HG03575 (cell line): ENCODE results near the gene YTHDF2.
"Not testable (repeated sequence)": the region's sequence is repeated elsewhere in the genome, so short reads cannot be mapped to it uniquely, and the experiment has no call there.

Experiments used
- ATAC-seq: cut with Tn5 transposase; IDR thresholded peaks from one replicate; pipeline ENCODE4 v1.9.1; 2021; ENCODE audit not compliant: unreplicated experiment, insufficient number of reproducible peaks, low FRiP score; ENCODE audit errors: extremely low read depth

YTHDF2 gene

DNA sequence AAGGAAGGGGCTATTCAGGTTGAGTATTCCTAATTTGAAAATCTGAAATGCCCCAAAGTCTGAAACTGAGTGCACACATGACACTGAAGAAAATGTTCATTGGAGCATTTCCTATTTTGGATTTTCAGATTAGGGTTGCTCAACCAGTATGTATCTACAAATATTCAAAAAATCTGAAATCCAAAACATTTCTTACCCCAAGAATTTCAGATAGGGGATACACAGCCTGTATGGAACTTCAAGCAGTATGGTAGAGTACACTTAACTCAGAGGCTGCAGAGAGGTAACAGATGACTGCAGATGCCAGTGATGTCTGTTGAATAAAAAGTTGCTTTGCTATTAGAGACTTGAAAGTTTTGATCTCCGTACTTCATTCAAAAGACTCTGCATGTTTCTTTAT, 19.0 kb downstream of the YTHDF2 start:
- ATAC-seq = no peak

DNA sequence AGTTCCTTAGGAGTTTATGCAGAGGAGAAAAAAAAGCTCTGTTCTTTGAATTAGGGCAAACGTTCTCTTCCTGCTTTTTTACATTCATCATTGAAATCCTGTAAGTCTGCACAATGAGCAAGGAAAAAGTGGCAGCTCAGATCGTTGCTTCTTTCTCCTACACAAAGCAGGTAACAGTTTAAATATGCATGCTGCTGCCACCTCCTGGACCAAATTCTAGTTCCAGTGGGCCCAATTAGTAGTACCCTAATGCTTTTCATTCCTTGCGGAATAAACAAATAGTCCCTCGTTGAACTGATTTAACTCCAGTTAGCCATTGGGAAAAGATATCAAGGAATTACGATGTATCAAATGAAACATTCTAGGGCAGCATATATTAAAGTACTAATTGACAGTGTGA, 20.1 kb downstream of the YTHDF2 start:
- no peak for ATAC-seq

DNA sequence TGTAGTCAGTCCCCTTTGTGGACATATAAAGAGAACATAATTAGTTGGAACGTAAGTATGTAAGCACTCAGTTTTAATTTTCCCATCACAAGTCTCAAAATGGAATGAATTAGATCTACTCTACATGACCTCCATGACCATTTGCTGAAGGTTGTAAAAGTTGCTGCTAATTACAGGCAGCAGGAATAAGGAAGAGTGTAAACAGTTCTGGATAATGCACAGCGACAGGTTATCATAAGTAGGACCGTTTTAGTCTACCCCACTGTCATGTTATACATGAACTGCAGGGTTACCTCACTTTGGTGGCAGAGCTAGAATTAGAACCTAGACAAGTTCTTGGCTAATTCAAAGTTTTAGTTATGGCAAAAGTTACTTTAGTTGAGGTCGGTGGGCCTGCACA, 21.7 kb downstream of the YTHDF2 start:
- ATAC-seq = no peak

DNA sequence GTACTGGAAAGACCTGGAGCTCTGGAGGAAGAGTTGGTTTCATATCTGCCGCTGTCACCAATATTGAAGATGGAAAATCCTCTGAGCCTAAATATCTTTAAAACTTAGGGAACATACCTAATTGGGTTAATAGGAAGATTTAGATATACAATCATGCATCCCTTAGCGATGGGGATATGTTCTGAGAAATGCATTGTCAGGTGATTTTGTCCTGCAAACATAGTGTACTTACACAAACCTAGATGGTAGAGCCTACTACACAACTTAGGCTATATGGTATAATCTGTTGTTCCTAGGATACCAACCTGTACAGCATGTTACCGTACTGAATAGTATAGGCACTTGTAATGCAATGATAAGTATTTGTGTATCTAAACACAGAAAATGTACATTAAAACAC, 22.5 kb downstream of the YTHDF2 start:
- ATAC-seq = no peak

DNA sequence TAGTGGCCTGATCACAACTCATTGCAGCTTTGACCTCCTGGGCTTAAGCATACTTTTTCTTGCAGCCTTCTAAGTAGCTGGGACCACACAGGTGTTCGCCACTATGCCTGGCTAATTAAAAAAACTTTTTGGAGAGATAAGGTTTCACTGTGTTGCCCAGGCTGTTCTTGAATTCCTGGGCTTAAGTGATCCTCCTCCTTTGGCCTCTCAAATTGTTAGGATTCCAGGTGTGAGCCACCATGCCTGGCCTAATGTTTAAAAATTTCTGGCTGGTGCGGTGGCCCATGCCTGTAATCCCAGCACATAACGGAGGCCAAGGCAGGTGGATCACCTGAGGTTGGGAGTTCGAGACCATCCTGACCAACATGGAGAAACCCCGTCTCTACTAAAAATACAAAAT, 24.4 kb downstream of the YTHDF2 start:
- no peak for ATAC-seq

DNA sequence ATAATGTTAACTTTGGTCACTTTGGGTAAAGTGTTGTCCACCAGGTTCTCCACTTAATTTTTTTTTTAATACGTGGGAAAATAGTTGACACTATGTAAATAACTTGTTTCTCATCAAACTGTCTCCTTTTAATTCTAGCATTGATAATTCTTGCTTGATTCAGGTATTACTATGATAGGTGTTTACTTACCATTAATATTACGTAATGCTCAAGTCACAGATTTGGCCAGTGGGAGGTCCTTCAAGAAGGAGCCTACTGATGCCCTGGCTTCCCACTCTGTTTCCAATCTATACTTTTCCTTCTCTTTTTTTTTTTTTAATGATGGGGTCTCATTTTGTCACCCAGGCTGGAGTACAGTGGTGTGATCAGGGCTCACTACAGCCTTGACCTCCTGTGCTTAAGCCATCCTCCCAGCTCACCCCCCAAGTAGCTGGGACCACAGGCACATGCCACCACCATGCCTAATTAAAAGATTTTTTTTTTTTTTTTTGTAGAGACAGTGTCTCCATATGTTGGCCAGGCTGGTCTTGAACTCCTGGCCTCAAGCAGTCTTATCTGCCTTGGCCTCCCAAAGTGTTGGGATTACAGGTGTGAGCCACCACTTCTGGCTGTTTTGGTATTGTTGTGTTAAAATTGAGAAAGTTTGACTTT, 29.9 kb downstream of the YTHDF2 start:
- ATAC-seq = no peak

DNA sequence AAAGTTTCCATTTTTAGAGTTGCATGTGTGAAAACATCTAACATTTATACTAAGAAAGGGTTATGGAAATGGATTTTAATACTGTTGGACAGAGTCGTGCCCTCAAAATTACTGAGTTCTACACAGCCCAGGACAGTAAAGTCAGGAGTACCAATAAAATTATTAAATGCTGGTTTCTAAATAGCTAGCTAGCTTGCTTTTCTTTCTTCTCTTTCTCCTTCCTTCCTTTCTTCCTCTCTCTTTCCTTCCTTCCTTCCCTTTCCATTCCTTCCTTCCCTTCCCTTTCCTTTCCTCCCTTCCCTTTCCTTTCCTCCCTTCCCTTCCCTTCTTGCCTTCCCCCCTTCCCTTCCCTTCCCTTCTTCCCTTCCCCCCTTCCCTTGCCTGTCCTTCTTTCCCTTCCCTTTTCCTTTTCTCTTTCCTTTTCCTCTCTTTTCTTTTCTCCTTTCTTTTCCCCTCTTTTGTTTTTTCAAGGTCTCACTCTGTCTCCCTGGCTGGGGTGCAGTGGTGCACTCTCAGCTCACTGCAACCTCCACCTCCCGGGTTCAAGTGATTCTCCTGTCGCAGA, 33.9 kb downstream of the YTHDF2 start:
- ATAC-seq = no peak

DNA sequence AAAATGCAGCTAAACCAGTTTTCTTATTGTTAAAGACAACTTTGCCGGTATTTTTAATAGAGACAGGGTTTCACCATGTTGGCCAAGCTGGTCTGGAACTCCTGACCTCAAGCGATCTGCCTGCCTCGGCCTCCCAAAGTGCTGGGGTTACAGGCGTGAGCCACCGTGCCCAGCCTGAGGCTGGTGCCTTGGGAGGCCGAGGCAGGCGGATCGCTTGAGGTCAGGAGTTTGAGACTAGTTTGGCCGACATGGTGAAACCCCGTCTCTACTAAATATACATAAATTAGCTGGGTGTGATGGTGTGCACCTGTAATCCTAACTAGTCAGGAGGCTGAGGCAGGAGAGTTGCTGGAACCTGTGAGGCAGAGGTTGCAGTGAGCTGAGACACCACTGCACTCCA, 35.2 kb downstream of the YTHDF2 start:
- not testable (repeated sequence) for ATAC-seq

DNA sequence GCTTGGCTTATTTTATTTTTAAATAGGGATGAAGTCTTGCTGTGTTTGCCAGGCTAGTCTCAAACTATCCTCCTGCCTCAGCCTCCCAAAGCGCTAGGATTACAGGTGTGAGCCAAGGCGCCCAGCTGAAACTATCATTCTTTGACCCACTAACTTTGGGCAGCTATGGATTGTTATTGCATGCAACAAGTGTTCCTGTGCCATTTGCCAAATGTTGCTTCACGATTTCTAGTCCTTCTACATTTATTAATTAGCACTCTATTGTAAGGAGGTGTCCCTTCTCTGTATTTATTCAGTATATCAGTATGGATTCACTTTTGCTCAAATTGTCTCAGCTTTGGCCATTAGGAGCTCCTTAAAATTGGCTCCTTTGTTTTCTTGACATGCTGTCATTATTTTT, 36.4 kb downstream of the YTHDF2 start:
- ATAC-seq = no peak

DNA sequence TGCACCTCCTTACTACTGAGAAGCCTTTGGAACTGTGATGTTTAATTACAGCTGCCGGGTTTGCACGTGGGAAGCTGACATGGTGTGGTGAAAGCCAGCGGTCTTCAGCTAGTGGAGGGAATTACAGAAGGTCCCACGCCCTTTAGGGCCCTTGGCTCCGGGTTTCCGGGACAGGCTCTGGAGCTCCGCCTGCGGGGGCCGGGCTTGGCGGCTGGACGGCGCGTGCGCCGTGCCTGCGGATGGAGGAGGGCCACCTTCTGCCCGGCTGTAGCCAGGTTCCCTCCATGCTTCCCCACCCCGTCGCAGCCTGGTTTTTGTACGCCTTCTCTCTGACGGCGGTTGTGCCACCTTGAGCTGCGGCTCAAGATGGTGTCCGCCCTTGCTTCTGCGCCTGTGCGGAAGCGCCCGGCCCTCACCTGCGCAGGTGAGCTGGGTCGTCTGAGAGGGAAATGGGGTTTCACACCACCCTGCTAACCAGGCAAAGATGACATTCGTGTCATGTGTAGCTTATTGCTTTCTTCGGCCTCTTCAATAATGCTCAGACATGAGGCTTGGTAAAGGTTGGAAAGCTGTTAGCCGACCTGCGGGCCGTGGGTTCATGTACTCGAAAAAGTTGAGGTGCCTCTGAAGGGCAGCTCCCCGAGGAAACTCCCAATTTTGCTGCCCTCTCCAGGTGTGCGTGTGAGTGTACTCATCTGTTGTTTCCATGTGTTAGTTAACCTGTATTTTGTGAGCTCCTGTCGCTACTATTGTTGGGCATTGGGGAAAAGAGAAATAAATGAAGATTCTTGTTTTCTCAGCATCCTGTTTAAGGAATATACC, 38.6 kb downstream of the YTHDF2 start:
- ATAC-seq = no peak

DNA sequence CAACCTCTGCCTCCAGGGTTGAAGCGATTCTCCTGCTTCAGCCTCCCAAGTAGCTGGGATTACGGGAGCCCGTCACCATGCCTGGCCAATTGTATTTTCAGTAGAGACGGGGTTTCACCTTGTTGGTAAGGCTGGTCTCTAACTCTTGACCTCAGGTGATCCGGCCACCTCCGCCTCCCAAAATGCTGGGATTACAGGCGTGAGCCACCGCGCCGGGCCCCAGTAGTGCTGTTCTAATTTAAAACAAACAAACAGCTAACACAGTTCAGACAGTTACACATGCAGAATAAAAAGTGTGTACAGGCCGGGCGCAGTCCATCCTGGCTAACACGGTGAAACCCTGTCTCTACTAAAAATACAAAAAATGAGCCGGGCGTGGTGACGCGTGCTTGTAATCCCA, 39.6 kb downstream of the YTHDF2 start:
- no peak for ATAC-seq

DNA sequence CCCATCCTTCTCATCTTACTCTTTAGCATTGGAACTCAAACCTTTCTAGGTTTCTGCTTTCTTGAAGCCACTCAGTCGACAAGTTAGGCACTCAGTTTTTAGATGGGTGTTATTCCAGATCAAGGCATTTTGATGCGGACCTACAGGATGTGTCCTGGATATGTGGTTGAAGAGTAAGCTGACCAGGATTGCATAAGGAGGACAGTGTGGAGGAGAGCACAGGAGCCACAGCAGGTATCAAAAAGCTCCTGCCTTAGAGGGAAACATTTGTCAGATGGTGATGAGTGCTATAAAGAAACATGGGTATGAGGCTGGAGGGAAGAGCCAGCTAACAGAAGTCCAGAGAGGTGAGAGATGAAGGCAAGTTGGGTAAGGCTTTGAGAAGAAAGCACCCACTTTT, 41.3 kb downstream of the YTHDF2 start:
- no peak for ATAC-seq

DNA sequence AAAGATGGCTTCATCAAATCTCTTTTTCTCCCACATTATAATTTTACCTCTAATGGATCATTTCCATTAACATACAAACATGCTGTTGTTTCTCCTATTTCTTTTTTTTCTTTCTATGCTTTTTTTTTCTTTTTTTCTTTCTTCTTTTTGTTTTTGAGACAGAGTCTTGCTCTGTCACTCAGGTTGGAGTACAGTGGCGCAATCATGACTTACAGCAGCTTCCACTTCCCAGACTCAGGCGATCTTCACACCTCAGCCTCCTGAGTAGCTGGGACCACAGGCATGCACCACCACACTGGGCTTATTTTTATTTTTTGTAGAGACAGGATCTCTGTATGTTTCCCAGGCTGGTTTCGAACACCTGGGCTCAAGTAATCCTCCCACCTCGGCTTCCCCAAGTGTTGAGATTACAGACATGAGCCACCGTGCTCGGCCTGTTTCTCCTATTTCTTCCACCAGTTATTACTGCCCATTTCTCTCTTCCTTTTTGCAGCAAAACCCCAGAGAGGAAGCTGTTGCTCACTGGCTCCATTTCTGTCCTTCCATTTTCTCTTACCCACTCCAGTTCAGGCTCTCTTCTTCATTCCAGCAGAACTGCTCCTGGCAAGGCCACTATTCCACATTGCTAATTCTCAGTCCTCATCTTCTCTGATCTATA, 43.1 kb downstream of the YTHDF2 start:
- no peak for ATAC-seq

DNA sequence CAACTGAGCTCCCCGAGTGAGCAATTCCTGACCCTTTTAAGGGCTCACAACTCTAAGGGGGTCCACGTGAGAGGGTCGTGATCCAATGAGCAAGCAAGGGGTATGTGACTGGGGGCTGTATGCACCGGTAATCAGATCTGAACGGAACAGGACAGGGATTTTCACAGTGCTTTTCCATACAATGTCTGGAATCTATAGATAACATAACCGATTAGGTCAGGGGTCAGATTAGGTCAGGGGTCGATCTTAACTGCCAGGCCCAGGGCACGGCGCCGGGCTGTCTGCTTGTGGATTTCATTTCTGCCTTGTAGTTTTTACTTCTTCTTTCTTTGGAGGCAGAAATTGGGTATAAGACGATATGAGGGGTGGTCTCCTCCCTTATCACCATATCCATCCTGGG, 44.6 kb downstream of the YTHDF2 start:
- no peak for ATAC-seq

DNA sequence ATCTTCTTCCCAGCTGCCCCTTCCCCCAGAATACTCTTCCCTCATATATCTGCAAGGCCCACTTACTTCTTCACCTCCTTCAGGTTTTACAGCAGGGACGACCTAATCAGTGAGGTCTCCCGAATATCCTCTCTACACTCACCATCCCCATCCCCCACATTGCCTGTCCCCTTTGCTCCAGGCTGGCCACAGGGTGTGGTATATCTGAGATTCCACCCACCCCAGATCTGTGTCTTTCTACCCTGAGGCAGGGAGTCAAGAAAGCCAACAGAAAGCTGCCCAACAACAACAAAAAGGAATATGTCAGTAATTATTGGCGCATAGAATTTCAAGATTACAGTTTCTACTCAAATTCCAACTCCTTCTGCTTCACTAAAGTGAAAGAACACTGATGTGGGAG, 45.3 kb downstream of the YTHDF2 start:
- no peak for ATAC-seq

DNA sequence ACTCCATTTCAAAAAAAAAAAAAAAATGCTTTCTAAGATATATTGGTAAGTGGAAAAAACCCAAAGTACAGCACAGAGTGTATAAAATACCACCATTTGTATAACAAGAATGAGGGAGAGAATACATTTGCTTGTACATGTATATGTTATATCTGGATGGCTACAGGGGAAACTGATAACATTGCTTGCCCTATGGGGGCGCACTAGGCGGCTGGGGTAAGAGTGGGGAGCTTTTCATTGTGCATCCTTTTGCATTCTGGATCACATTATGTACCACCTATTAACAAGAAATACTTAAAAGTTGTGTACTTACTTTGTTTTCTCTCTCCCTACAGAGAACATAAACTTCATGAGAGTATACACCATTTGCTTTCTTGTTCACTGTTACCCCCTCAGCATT, 46.6 kb downstream of the YTHDF2 start:
- ATAC-seq = no peak

DNA sequence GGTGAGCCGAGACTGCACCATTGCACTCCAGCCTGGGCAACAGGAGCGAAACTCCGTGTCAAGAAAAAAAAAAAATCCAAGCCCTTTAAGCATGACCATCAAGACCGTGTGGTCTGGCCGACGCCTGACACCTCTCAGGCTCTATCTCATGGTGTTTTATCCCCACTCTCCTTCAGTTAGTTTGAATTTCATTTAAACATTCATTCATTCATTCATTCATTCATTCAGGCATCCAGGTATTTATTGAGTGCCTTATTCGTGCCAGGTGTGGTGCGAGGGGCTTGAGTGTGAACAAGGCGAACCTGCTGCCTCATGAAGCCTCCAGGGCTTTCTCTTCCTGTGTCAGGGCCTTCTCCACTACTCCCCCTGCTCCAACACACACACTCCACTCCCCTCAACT, 52.7 kb downstream of the YTHDF2 start:
- no peak for ATAC-seq

DNA sequence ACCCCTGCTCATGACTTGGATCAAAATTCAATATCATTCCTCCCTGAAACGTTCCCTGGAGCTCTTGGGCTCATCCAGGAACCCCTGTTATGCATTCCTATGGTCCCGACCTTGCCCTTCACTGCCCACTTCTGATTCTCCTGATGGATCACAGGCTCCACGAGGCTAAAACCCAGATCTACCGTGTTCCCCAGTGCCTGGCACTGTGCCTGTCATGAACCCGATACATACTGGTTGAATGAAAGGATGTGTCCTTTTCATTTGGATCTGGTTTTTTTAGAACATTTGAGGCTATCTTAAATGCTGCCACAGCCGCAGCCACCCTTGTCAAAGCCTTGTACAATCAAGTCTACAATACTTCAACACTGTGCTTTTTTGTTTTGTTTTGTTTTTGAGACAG, 53.1 kb downstream of the YTHDF2 start:
- no peak for ATAC-seq

DNA sequence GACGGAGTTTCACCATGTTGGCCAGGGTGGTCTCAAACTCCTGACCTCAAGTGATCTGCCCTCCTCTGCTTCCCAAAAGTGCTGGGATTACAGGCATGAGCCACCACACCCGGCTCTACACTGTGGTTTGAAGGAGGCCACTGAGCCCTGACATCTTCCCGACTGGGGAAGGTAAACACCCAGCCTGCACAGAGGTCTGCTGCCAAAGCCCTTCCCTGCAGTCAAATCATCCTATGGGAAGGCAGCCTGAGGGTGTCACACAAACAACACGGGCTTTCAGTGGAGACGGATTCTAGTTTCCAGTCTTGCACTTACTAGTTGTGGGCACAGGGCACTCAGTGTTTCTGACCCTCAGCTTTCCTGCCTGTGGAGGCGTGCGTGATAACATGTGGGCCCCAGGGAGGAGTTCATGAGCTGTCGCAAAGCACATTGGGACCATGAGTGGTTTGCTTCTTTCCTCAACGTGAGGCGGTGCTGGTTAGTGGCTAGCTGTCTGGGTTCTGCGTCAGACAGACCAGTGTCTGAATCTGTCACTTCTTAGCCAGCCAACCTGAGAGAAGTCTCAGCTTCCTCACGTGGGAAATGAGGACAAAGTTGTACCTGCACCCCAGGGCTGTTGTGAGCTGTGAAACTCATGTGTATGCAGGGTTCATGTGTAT, 53.8 kb downstream of the YTHDF2 start:
- ATAC-seq = no peak
